Measurements from ENCODE around the gene EXOC1. TPM values are rescaled to one million over a fixed set of nuclear protein-coding genes. Genes with fewer than 3 reads are reported as not detected.

Gene EXOC1, protein sequence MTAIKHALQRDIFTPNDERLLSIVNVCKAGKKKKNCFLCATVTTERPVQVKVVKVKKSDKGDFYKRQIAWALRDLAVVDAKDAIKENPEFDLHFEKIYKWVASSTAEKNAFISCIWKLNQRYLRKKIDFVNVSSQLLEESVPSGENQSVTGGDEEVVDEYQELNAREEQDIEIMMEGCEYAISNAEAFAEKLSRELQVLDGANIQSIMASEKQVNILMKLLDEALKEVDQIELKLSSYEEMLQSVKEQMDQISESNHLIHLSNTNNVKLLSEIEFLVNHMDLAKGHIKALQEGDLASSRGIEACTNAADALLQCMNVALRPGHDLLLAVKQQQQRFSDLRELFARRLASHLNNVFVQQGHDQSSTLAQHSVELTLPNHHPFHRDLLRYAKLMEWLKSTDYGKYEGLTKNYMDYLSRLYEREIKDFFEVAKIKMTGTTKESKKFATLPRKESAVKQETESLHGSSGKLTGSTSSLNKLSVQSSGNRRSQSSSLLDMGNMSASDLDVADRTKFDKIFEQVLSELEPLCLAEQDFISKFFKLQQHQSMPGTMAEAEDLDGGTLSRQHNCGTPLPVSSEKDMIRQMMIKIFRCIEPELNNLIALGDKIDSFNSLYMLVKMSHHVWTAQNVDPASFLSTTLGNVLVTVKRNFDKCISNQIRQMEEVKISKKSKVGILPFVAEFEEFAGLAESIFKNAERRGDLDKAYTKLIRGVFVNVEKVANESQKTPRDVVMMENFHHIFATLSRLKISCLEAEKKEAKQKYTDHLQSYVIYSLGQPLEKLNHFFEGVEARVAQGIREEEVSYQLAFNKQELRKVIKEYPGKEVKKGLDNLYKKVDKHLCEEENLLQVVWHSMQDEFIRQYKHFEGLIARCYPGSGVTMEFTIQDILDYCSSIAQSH
- total RNA-seq = 10 to 100 TPM; 30.7 to 55.3 (median 36.9) TPM

DNA sequence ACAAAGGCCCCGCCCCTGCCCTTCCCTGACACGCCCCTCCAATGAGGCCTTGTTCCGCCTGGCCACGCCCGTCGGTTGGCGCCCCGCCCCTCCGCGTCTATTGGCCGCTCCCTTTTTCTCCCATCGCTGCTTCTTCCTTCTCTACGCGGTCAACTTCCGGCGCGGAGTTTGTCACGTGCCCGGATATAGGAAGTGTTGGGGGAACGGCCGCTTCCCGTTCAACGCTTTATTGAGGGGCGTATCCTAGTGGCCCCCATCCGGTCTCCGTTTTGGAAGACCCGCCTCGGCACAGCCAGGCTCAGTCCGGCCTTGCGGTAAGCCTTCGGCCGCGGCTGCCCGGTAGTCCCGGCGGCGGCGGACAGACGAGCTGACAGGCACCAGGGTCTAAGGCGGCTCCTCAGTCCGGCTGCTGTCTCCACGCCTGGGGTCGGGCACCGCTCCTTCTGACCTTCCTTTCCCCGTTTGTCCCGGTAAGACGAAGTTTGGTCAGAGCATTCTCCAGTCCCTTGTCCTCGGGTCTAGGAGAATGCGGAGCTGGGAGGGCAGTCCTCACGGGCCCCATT, at the start of gene EXOC1:
Gene EXOC1 (plus strand): TSS at position 165 of the 563 bp plus-strand sequence. CDS start 4,676 bp downstream, outside the sequence.
- TF ChIP-seq, protein P1, sequence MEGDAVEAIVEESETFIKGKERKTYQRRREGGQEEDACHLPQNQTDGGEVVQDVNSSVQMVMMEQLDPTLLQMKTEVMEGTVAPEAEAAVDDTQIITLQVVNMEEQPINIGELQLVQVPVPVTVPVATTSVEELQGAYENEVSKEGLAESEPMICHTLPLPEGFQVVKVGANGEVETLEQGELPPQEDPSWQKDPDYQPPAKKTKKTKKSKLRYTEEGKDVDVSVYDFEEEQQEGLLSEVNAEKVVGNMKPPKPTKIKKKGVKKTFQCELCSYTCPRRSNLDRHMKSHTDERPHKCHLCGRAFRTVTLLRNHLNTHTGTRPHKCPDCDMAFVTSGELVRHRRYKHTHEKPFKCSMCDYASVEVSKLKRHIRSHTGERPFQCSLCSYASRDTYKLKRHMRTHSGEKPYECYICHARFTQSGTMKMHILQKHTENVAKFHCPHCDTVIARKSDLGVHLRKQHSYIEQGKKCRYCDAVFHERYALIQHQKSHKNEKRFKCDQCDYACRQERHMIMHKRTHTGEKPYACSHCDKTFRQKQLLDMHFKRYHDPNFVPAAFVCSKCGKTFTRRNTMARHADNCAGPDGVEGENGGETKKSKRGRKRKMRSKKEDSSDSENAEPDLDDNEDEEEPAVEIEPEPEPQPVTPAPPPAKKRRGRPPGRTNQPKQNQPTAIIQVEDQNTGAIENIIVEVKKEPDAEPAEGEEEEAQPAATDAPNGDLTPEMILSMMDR (IDR thresholded peaks at IDR 0.05) = no peak
- peak; percentile 99 for ATAC-seq (ENCODE audit: low FRiP score)
- peak; percentile 99 for DNase-seq (ENCODE audit: low spot score)

DNA sequence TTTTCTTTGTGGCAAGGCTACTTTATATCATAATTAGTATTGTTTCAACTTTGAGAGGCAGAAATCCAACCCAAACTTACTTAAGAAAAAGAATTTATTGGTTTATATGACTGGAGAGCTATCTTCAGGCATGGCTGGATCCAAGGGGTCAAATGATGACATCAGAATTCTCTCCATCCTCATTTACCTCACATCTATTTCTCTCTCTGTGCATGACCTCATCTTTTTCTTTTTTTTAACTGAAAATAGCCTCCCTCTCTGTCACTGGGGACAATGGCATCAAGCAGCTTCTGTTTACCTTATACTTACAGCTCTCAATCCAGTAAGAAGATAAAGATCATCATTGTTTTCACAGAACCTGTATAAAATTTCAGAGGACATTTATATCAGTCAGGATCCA, 45.9 kb upstream of the EXOC1 start:
- no peak for ATAC-seq (ENCODE audit: low FRiP score)
- DNase-seq (ENCODE audit: low spot score) = no peak
- TF ChIP-seq, protein P1 (IDR thresholded peaks at IDR 0.05) = no peak

DNA sequence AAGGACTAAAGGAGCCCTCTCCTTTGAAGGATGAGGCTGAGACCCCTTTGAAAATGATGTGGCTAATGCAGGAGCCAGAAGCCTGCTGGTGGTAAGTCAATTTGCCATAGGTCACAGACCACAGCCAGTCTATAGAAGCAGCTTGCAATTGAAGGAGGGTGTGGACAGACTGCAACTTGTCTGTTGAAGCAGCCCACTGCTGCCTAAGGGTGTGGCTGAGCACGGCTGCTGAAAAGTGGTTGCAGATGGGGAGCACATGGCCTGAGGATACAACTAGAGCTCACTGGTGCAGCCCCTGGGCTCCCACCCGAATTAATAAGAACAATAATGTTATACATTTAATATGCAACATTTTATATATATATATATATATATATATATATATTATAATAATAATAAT, 45.3 kb upstream of the EXOC1 start:
- ATAC-seq (ENCODE audit: low FRiP score) = no peak
- DNase-seq (ENCODE audit: low spot score) = no peak
- TF ChIP-seq, protein P1 (IDR thresholded peaks at IDR 0.05) = no peak

DNA sequence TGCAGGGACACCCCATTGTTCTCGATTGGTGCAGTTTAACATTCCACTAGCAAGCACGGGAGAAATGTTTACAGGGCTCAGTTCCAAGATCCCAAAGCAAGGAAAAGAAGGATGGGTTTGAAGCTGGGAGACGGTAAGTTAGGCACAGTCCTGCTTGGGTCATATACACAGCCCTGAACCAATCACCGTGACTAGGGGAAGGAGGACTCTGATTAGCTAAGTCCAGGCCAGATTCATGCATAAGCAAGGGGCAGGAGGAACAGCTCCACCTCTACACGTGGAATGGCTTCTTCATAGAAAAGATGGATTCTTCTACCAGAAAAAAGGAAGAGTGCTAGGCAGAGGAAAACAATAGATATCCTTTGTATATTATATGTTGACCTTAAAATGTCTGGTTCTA, 44.8 kb upstream of the EXOC1 start:
- DNase-seq (ENCODE audit: low spot score) = no peak
- TF ChIP-seq, protein P1 (IDR thresholded peaks at IDR 0.05) = no peak
- no peak for ATAC-seq (ENCODE audit: low FRiP score)

DNA sequence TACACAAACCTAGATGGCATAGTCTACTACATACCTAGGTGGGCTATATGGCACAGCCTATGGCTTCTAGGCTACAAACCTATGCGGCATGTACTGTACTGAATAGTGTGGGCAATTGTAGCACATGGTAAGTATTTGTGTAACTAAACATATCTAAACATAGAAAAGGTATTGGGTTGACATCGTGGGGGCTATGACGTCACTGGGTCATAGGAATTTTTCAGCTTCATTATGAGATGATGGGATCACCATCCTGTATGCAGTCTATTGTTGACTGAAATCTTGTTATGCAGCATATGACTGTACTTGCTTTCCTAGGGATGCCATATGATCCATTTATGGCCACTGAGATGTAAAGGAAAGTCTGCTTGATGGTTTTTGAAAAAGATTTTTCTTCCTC, 35.8 kb upstream of the EXOC1 start:
- DNase-seq (ENCODE audit: low spot score) = no peak
- TF ChIP-seq, protein P1 (IDR thresholded peaks at IDR 0.05) = no peak
- ATAC-seq (ENCODE audit: low FRiP score) = no peak

DNA sequence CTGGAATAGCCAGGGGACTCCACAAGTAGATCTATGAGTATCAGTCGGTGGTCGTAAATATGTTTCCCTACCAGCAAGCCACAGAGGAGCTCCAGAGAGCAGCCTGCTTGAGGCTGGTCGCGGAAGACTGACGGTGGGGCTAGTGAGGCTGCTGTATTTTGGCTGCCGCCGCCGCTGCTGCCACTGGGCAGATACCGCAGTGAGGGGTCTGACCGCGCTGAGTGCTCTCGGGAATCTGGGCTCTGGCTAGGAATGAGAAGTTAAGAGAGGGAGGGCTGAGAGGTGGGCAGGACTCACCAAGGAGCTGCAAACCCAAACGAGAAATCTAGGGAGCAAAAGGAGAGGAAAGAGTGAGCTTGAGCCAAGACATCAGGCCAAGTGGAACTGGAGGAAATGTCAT, 33.8 kb upstream of the EXOC1 start, which contains the start of gene EXOC1L:
Gene EXOC1L (plus strand): TSS at position 157 of the 400 bp plus-strand sequence. CDS start 237 bp downstream, at position 394.
- DNase-seq (ENCODE audit: low spot score) = no peak
- TF ChIP-seq, protein P1 (IDR thresholded peaks at IDR 0.05) = no peak
- no peak for ATAC-seq (ENCODE audit: low FRiP score)
